Measurements from ENCODE around the gene CHMP4A.
A peak's percentile ranks its signal among the peaks of the same experiment; 100 is the strongest.

CHMP4A gene

DNA sequence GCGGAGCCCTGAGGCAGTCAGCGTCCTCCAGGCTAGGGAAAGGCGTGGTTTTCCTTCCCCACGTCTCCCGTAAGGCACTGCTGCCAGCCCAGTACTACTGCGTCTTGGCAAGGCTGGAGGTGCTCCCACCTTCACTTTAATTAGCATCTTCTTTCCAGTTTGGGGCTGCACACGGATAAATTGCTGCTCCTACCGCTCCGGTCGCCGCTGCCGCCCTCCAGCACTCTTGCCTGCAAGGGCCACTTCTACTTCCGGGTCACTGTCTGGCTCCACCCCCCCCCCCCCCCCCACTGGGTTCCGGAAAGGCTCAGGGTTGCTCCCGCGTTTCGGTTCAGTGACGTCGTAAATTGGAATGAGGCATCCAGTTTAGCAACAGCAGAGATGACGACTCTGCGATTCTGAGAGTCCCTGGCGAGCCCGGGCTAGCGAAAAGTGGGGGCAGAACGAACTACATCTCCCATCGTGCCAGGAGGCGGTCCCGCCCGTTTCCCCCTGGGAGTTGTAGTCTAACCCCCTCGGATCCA is 18.9 kb upstream of the CHMP4A start, which contains the start of gene NEDD8:
Gene NEDD8, minus strand, starts transcription at position 247 of the 524 bp plus-strand sequence. Its CDS starts 100 bp downstream, at position 147.
- peak within 1 kb of the TSS; percentile 92 for H3K4me2 ChIP-seq (ENCODE audit: low read length)
- H3K4me1 ChIP-seq (ENCODE audit: insufficient read depth, low read length, severe bottlenecking) = peaks cover 27% of the 10 kb centered on the region
- H3K36me3 ChIP-seq (ENCODE audit: insufficient read depth, low read length) = peaks cover 38% of the 10 kb centered on the region
- H3K4me3 ChIP-seq (ENCODE audit: low read depth, low read length, poor library complexity, severe bottlenecking) = peak within 1 kb of the TSS; percentile 87
- H3K79me2 ChIP-seq (ENCODE audit: insufficient read depth, low read length) = peaks cover 22% of the 10 kb centered on the region
- H3K27ac ChIP-seq (ENCODE audit: low read depth, low read length, poor library complexity, severe bottlenecking) = peak within 1 kb of the TSS; percentile 70
- 0 out of 2 replicates have a peak, but pooled peaks cover 3% of the 10 kb centered on the region for H3F3A ChIP-seq (ENCODE audit: insufficient read depth, low read length)
- 0 out of 2 replicates have a peak within 1 kb of the TSS, but pooled peaks have one; percentile 73 for H2AFZ ChIP-seq (ENCODE audit: low read length)
- no peaks in the 10 kb centered on the region for H3K9me2 ChIP-seq (ENCODE audit: low read depth, low read length)
- H3K9ac ChIP-seq (ENCODE audit: low read length) = peak within 1 kb of the TSS; percentile 82
- no peaks in the 10 kb centered on the region for H3K27me3 ChIP-seq (ENCODE audit: insufficient read depth, low read length)
- TF ChIP-seq, protein P1, sequence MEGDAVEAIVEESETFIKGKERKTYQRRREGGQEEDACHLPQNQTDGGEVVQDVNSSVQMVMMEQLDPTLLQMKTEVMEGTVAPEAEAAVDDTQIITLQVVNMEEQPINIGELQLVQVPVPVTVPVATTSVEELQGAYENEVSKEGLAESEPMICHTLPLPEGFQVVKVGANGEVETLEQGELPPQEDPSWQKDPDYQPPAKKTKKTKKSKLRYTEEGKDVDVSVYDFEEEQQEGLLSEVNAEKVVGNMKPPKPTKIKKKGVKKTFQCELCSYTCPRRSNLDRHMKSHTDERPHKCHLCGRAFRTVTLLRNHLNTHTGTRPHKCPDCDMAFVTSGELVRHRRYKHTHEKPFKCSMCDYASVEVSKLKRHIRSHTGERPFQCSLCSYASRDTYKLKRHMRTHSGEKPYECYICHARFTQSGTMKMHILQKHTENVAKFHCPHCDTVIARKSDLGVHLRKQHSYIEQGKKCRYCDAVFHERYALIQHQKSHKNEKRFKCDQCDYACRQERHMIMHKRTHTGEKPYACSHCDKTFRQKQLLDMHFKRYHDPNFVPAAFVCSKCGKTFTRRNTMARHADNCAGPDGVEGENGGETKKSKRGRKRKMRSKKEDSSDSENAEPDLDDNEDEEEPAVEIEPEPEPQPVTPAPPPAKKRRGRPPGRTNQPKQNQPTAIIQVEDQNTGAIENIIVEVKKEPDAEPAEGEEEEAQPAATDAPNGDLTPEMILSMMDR (IDR thresholded peaks at IDR 0.05; ENCODE audit: low read length) = no peak
- TF ChIP-seq EZH2 (IDR thresholded peaks at IDR 0.05; ENCODE audit: borderline replicate concordance, low read length) = no peak
- no peaks in the 10 kb centered on the region for H3K9me3 ChIP-seq (ENCODE audit: low read length)
- H4K20me1 ChIP-seq (ENCODE audit: insufficient read depth, low read length) = no peaks in the 10 kb centered on the region

DNA sequence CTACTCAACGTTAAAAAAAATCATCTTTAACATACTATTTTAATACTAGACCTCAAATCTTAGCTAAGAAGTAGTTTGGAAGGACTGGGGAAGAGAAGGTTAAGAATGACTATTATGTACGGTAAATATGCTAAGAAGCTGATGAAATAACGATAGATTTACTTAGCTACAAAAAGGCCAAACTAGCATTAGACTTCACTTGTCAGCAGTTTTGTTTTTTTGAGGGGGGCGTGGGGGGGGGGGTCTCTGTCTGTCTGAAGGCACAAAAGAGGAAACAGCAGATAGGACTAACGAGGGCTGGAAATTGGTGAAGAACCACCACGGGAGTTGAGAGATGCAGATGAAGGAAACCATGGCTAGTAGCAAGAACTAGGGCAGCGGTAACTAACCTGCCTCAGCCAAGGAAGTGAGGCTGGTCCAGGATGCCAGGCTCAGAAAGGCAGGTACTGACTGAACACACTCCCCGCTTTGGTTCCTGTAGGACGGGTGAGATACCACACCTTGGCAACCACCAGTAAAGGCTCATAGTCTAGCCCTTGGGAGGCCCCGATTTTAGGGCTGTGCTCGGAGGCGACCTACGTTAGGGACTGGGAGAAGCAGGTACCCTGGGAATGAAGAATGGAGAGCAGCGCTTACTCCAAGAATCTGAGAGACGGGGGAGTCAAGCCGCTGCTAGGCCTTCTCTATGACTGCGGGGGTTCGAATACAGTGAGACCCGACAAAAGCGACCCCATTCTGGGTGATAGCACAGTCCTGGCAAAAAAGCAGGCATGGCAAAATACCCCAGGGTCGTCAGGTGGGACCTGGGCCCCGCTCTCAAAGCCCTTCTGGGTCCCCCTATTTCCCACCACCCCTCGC is 18.2 kb upstream of the CHMP4A start:
- H3K79me2 ChIP-seq (ENCODE audit: insufficient read depth, low read length) = peaks cover 29% of the 10 kb centered on the region
- H3K9me3 ChIP-seq (ENCODE audit: low read length) = no peaks in the 10 kb centered on the region
- peak overlapping the region; percentile 87 for H3K4me3 ChIP-seq (ENCODE audit: low read depth, low read length, poor library complexity, severe bottlenecking)
- H3K4me1 ChIP-seq (ENCODE audit: insufficient read depth, low read length, severe bottlenecking) = peaks cover 27% of the 10 kb centered on the region
- H4K20me1 ChIP-seq (ENCODE audit: insufficient read depth, low read length) = no peaks in the 10 kb centered on the region
- H3K27me3 ChIP-seq (ENCODE audit: insufficient read depth, low read length) = no peaks in the 10 kb centered on the region
- H3F3A ChIP-seq (ENCODE audit: insufficient read depth, low read length) = 0 out of 2 replicates have a peak, but pooled peaks cover 3% of the 10 kb centered on the region
- H2AFZ ChIP-seq (ENCODE audit: low read length) = no peak overlapping the region
- peak overlapping the region; percentile 82 for H3K9ac ChIP-seq (ENCODE audit: low read length)
- peaks cover 37% of the 10 kb centered on the region for H3K36me3 ChIP-seq (ENCODE audit: insufficient read depth, low read length)
- no peaks in the 10 kb centered on the region for H3K9me2 ChIP-seq (ENCODE audit: low read depth, low read length)
- peak overlapping the region; percentile 11 for H3K27ac ChIP-seq (ENCODE audit: low read depth, low read length, poor library complexity, severe bottlenecking)
- TF ChIP-seq, protein P1 (IDR thresholded peaks at IDR 0.05; ENCODE audit: low read length) = no peak
- no peak for TF ChIP-seq EZH2 (IDR thresholded peaks at IDR 0.05; ENCODE audit: borderline replicate concordance, low read length)
- peak overlapping the region; percentile 92 for H3K4me2 ChIP-seq (ENCODE audit: low read length)

DNA sequence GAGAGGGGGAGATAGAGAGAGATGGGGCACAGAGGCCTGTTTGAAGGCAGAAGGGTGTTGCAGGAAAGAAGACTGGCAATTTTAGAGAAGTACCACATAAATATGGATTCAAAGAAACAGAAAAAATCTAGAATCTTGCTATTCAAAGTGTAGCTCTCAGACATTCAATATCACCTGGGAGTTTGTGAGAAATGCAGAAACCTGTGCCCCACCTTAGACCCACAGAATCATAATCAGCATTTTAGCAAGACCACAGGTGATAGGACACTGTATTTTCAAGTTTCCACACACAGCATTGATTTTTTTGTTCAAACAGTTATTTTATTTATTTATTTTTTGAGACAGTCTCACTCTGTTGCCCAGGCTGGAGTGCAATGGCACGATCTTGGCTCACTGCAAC is 15.6 kb upstream of the CHMP4A start:
- H3K9ac ChIP-seq (ENCODE audit: low read length) = no peak overlapping the region

More for the DNA sequence above, 15.6 kb upstream of the CHMP4A start:
- Histone ChIP-seq H3F3A (ENCODE audit: insufficient read depth, low read length) (0 out of 2 replicates have a peak, but pooled peaks cover 2% of the 10 kb centered on the region), H3K27me3 (ENCODE audit: insufficient read depth, low read length) (no peaks in the 10 kb centered on the region), H3K9me3 (ENCODE audit: low read length) (no peaks in the 10 kb centered on the region), H4K20me1 (ENCODE audit: insufficient read depth, low read length) (no peaks in the 10 kb centered on the region), H3K36me3 (ENCODE audit: insufficient read depth, low read length) (peaks cover 27% of the 10 kb centered on the region), H3K4me3 (ENCODE audit: low read depth, low read length, poor library complexity, severe bottlenecking) (no peak overlapping the region), H3K79me2 (ENCODE audit: insufficient read depth, low read length) (peaks cover 53% of the 10 kb centered on the region), H3K4me2 (ENCODE audit: low read length) (no peak overlapping the region), H3K27ac (ENCODE audit: low read depth, low read length, poor library complexity, severe bottlenecking) (no peak overlapping the region), H3K9me2 (ENCODE audit: low read depth, low read length) (no peaks in the 10 kb centered on the region), H2AFZ (ENCODE audit: low read length) (no peak overlapping the region), H3K4me1 (ENCODE audit: insufficient read depth, low read length, severe bottlenecking) (peaks cover 19% of the 10 kb centered on the region)
- TF ChIP-seq EZH2 (IDR thresholded peaks at IDR 0.05; ENCODE audit: borderline replicate concordance, low read length) = no peak
- TF ChIP-seq, protein P1 (IDR thresholded peaks at IDR 0.05; ENCODE audit: low read length) = no peak

Measured in OCI-LY1 (cell line).